Neural crest cell (in vitro differentiated cells): ENCODE results near the gene COLQ. TPM values are rescaled to one million over a fixed set of nuclear protein-coding genes. Genes with fewer than 3 reads are reported as not detected.
"Not testable (repeated sequence)": the region's sequence is repeated elsewhere in the genome, so short reads cannot be mapped to it uniquely, and the experiment has no call there.

Experiments
- DNase-seq: peaks from one replicate; pipeline ENCODE4 v3.0.0; 2021; ENCODE audit warnings: low read depth, mixed read lengths, low spot score
- H3K27ac Mint-ChIP-seq: one replicate; pipeline ENCODE4 v1.8.0; 2021; ENCODE audit warnings: mild to moderate bottlenecking, mixed read lengths; ENCODE audit not compliant: unreplicated experiment
- H3K27me3 Mint-ChIP-seq: 2 replicates; pipeline ENCODE4 v1.8.0; 2021; ENCODE audit warnings: low read depth, mild to moderate bottlenecking, mixed read lengths
- H3K36me3 Mint-ChIP-seq: 2 replicates; pipeline ENCODE4 v1.8.0; 2021; ENCODE audit warnings: low read depth, mild to moderate bottlenecking, mixed read lengths
- H3K4me1 Mint-ChIP-seq: 2 replicates; pipeline ENCODE4 v1.8.0; 2021; ENCODE audit warnings: mixed read lengths
- H3K4me3 Mint-ChIP-seq: one replicate; pipeline ENCODE4 v1.8.0; 2021; ENCODE audit warnings: mild to moderate bottlenecking, mixed read lengths
- H3K9me3 Mint-ChIP-seq: 2 replicates; pipeline ENCODE4 v1.8.0; 2021; ENCODE audit warnings: mixed read lengths
- CTCF ChIP-seq: fragments of 200-600 bp; sonication (generic); conservative IDR thresholded peaks from 2 replicates; pipeline ENCODE4 v1.5.0; 2021; ENCODE audit warnings: antibody characterized with exemption, mild to moderate bottlenecking
- total RNA-seq: library from RNA; stranded (reverse); gene quantifications from 2 replicates; pipeline ENCODE4 v1.2.1, GENCODE V29; 2021

Gene COLQ
- total RNA-seq, 1 donor from 2014 or later = 3.2 TPM

DNA sequence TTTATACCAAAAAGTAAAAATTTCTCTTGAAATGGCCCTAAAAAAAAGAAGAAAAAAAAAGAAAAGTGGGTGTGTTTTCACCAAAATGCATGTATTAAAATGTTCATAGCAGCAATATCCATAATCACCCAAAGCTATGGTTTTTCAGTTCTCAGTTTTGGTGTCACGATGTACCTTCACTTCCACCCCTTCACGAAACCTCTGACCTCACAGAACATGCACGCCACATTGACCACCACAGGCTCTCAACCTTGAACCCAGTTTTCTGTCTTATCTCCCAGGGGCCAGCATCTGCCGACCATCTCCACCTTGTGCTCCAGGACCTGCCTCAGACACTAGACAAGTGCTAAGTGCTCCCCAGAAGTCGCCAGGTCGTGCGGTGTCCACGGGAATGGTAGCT is 30.4 kb downstream of the COLQ start:
- Mint-ChIP-seq H3K27me3 (no peaks in the 10 kb centered on the region), H3K4me3 (no peak overlapping the region), H3K27ac (no peak overlapping the region), H3K9me3 (no peaks in the 10 kb centered on the region), H3K4me1 (peaks cover 13% of the 10 kb centered on the region), H3K36me3 (peaks cover 4% of the 10 kb centered on the region)
- no peak for DNase-seq
- no peak for TF ChIP-seq CTCF

GRCh38 chr3:15490158-15490557 is 31.3 kb downstream of the COLQ start:
- H3K27ac Mint-ChIP-seq = no peak overlapping the region
- no peak for DNase-seq
- no peaks in the 10 kb centered on the region for H3K27me3 Mint-ChIP-seq
- no peak for TF ChIP-seq CTCF
- H3K4me1 Mint-ChIP-seq = peaks cover 3% of the 10 kb centered on the region
- no peak overlapping the region for H3K4me3 Mint-ChIP-seq
- H3K36me3 Mint-ChIP-seq = peaks cover 4% of the 10 kb centered on the region
- H3K9me3 Mint-ChIP-seq = no peaks in the 10 kb centered on the region

- Mint-ChIP-seq H3K27ac (peak overlapping the region; percentile 54), H3K4me3 (no peak overlapping the region), H3K27me3 (peaks cover 5% of the 10 kb centered on the region), H3K9me3 (no peaks in the 10 kb centered on the region), H3K36me3 (peaks cover 4% of the 10 kb centered on the region), H3K4me1 (no peaks in the 10 kb centered on the region)
- DNase-seq = no peak
- no peak for TF ChIP-seq CTCF
Measured at GRCh38 chr3:15488002-15488401, 33.5 kb downstream of the COLQ start.

DNA sequence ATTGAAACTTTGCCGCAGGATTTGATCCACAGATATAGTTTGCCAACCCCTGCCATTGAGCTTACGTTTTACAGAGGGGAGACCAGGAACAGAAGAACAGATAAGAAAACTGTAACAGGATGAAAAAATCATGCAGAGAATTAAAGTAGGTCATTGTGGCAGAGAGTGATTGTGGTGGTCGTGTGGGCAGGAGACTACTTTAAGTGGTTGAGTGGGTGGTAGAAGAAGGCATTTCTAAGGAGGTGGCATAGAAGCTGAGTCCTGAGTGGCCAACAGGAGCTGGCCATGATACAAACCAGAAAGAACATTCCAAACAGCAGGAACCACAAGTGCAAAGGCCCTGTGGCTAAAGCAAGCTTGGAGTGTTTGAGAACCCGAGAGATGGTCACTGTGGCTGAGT is 34.5 kb downstream of the COLQ start:
- no peak for DNase-seq
- H3K36me3 Mint-ChIP-seq = peaks cover 4% of the 10 kb centered on the region
- peaks cover 5% of the 10 kb centered on the region for H3K27me3 Mint-ChIP-seq
- no peak for TF ChIP-seq CTCF
- no peaks in the 10 kb centered on the region for H3K4me1 Mint-ChIP-seq
- no peak overlapping the region for H3K4me3 Mint-ChIP-seq
- H3K9me3 Mint-ChIP-seq = no peaks in the 10 kb centered on the region
- no peak overlapping the region for H3K27ac Mint-ChIP-seq

GRCh38 chr3:15486020-15486419 is 35.5 kb downstream of the COLQ start:
- H3K27me3 Mint-ChIP-seq = peaks cover 5% of the 10 kb centered on the region
- peaks cover 4% of the 10 kb centered on the region for H3K36me3 Mint-ChIP-seq
- TF ChIP-seq CTCF = no peak
- no peaks in the 10 kb centered on the region for H3K4me1 Mint-ChIP-seq
- no peak overlapping the region for H3K4me3 Mint-ChIP-seq
- H3K9me3 Mint-ChIP-seq = no peaks in the 10 kb centered on the region
- DNase-seq = no peak
- H3K27ac Mint-ChIP-seq = no peak overlapping the region

DNA sequence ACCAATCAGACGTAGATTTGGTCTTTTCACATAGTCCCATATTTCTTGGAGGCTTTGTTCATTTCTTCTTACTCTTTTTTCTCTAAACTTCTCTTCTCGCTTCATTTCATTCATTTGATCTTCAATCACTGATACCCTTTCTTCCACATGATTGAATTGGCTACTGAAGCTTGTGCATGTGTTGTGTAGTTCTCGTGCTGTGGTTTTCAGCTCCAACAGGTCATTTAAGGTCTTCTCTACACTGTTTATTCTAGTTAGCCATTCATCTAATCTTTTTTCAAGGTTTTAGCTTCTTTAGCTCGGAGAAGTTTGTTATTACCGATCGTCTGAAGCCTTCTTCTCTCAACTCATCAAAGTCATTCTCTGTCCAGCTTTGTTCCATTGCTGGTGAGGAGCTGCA is 37.0 kb downstream of the COLQ start:
- H3K36me3 Mint-ChIP-seq, H3K27me3 Mint-ChIP-seq, H3K4me1 Mint-ChIP-seq, H3K4me3 Mint-ChIP-seq, DNase-seq, H3K9me3 Mint-ChIP-seq, H3K27ac Mint-ChIP-seq: not testable (repeated sequence)
